Measurements from ENCODE around the gene IL1B.
"Not testable (repeated sequence)": the region's sequence is repeated elsewhere in the genome, so short reads cannot be mapped to it uniquely, and the experiment has no call there.

IL1B gene

GRCh38 chr2:112849956-112850355 is 13.4 kb upstream of the IL1B start:
- DNase-seq: no peak

GRCh38 chr2:112848833-112849232 is 12.3 kb upstream of the IL1B start:
- DNase-seq: no peak

GRCh38 chr2:112846031-112846430 is 9.5 kb upstream of the IL1B start:
- no peak for DNase-seq

- DNase-seq: no peak
Observed at GRCh38 chr2:112843836-112844235, 7.3 kb upstream of the IL1B start.

- no peak for DNase-seq
Observed at GRCh38 chr2:112843288-112843687, 6.7 kb upstream of the IL1B start.

- DNase-seq: no peak
Observed at GRCh38 chr2:112841295-112842044, 4.9 kb upstream of the IL1B start.

- no peak for DNase-seq
Observed at GRCh38 chr2:112840068-112840445, 3.5 kb upstream of the IL1B start.

- DNase-seq: no peak
Observed at GRCh38 chr2:112839407-112840067, 3.0 kb upstream of the IL1B start.

GRCh38 chr2:112836163-112836560 is 417 bp downstream of the IL1B start:
- DNase-seq: no peak

GRCh38 chr2:112835536-112836162 is 930 bp downstream of the IL1B start:
- DNase-seq: no peak

- no peak for DNase-seq
Observed at GRCh38 chr2:112835061-112835501, 1.5 kb downstream of the IL1B start.

- DNase-seq: no peak
Observed at GRCh38 chr2:112834396-112835037, 2.1 kb downstream of the IL1B start.

GRCh38 chr2:112833976-112834375 is 2.6 kb downstream of the IL1B start:
- DNase-seq: no peak

GRCh38 chr2:112833639-112833931 is 3.0 kb downstream of the IL1B start:
- not testable (repeated sequence) for DNase-seq

- DNase-seq: no peak
Observed at GRCh38 chr2:112832841-112833638, 3.5 kb downstream of the IL1B start.

- no peak for DNase-seq
Observed at GRCh38 chr2:112831946-112832840, 4.4 kb downstream of the IL1B start.

- DNase-seq: no peak
Observed at GRCh38 chr2:112831513-112831845, 5.1 kb downstream of the IL1B start.

- no peak for DNase-seq
Observed at GRCh38 chr2:112830682-112831512, 5.7 kb downstream of the IL1B start.

GRCh38 chr2:112829961-112830681 is 6.5 kb downstream of the IL1B start:
- no peak for DNase-seq

All from NCI-H2171 treated with DMSO at 0.1 percent for 48 hours (cell line).